Stimulated activated CD4-positive, alpha-beta T cell treated with anti-CD3 and anti-CD28 coated beads, Interleukin-12 subunit alpha, Interleukin-12 subunit beta, amount 100 ng/mL, for 24 hours (primary cell): ENCODE results near the gene ATG2B.
"Not testable (repeated sequence)": the region's sequence is repeated elsewhere in the genome, so short reads cannot be mapped to it uniquely, and the experiment has no call there.

ENCODE experiments used
- DNase-seq, 2 experiments: peaks; one replicate each; pipeline ENCODE4 v3.0.0-alpha.2; 2020; ENCODE audit warnings: low read depth in 2 of 2

The ATG2B gene

DNA sequence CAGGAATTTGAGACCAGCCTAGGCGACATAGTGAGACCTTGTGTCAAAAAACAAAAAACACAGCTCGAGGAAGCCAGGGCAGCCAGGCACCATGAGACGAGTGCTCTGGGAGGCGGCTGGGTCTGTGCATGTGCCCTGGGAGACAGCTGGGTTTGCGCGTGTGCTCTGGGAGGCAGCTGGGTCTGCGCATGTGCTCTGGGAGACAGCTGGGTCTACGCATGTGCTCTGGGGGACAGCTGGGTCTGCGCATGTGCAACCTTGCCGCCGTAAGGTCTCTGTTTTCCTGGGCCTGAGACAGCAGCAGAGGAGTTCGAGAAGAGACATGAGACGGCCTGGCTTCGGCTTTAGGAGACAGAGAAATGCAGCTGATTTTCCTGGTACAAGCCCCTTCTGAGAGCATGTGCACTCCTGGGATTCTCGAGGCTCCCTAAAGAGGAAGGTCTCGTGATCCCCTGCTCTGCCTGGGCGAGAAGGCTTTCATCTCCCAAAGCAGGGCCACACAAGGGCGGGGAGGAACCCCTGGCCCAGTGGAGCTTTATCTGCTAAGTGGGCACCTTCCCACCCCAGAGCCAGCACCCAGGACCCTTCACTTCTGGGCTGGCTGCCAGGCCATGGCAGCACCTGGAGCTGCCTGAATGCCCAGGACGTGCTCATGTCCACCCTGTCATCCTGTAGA is 110.7 kb downstream of the ATG2B start:
- DNase-seq: no peak

- DNase-seq: no peak
Measured at GRCh38 chr14:96251656-96252155, 111.4 kb downstream of the ATG2B start.

GRCh38 chr14:96250485-96250884 is 112.7 kb downstream of the ATG2B start:
- DNase-seq: no peak

GRCh38 chr14:96249029-96249428 is 114.1 kb downstream of the ATG2B start:
- no peak for DNase-seq

DNA sequence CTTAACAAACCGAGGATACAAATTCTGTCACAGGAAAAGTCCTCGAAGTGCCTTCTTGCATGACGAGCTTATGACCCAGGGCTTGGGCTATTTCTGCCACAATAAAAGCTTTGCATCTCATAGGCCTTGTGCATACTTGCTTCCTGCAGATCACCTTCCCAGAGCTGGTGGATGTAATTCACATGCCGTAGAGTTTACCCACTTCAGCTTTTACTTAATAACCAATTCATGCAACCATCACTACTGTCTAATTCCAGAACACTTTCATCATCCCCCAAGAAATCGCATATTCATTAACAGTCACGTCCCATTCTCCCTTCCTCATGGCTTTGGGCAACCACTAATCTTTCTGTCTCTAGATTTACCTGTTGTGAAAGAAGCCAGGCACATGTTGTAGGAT is 116.1 kb downstream of the ATG2B start:
- no peak for DNase-seq

DNA sequence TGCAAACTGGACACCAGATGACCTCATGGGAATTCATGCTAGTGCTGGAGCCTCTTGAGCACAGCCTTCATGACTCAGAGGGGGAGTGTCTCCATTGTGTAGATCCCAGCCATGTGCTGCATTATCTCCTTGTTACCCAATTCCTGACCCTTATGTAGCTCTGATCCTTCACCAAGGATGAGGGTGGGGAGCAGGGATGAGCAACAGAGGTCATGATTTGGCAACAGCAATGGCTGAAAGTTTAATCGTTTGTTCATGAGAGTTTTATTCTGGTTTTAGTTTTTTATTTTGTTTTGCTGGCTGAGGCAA is 116.6 kb downstream of the ATG2B start:
- DNase-seq: no peak

- no peak for DNase-seq
Measured at GRCh38 chr14:96245710-96246538, 117.2 kb downstream of the ATG2B start.

DNA sequence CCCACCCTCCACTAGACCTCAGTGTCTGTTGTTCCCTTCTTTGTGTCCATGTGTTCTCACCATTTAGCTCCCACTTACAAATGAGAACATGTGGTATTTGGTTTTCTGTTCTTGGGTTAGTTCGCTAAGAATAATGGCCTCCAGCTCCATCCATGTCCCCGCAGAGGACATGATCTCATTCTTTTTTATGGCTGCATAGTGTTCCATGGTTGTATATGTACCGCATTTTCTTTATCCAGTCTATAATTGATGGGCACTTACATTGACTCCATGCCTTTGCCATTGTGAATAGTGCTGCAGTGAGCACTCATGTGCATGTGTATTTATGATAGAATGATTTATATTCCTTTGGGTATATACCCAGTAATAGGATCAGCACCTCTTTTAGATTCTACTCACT is 118.1 kb downstream of the ATG2B start:
- DNase-seq: not testable (repeated sequence)

GRCh38 chr14:96243785-96244184 is 119.4 kb downstream of the ATG2B start:
- DNase-seq: no peak

DNA sequence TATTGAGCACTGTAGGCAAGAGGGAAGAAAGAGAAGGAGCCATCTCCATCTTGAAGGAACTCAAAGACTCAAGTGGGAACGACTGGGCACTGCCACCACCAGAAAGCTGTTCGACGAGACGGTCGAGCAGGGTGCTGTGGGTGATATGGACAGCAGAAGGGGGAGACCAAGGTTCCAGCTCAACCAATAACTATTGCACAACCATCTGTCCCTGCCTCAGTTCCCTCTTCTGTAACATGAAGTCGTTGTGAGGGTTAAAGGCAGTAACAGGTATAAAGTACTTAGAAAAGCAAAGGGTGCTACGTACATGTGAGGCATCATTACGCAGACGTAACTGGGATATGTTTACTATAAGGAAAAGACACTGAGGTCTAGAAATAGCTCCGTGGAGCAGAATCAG is 121.0 kb downstream of the ATG2B start:
- no peak for DNase-seq

DNA sequence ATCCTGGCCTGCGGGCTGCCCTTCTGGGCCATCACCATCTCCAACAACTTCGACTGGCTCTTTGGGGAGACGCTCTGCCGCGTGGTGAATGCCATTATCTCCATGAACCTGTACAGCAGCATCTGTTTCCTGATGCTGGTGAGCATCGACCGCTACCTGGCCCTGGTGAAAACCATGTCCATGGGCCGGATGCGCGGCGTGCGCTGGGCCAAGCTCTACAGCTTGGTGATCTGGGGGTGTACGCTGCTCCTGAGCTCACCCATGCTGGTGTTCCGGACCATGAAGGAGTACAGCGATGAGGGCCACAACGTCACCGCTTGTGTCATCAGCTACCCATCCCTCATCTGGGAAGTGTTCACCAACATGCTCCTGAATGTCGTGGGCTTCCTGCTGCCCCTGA is 122.5 kb downstream of the ATG2B start:
- no peak for DNase-seq

DNA sequence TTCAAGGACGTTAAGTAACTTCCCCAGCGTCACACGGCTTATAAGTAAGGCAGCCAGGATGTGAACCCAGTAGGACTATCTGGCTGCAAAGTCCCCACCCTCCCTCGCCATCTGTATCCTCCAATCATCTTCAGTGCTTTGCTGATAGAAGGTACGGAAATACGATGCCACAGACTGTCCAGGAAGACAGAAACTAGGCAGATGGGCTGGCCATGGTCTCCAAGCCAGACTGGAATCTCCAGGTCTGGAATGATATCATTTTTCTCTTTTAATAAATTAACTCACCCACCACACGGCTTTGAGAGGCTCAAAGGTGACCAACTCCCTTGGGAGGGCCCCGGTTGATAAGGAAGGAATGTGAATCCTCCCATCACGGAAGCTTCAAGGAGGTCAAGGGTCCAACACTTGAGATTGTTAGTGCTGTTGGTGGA is 123.4 kb downstream of the ATG2B start:
- DNase-seq: no peak

GRCh38 chr14:96238676-96239265 is 124.4 kb downstream of the ATG2B start:
- no peak for DNase-seq

- DNase-seq: no peak
Measured at GRCh38 chr14:96237641-96238040, 125.5 kb downstream of the ATG2B start.

GRCh38 chr14:96235426-96235825 is 127.7 kb downstream of the ATG2B start:
- no peak for DNase-seq

DNA sequence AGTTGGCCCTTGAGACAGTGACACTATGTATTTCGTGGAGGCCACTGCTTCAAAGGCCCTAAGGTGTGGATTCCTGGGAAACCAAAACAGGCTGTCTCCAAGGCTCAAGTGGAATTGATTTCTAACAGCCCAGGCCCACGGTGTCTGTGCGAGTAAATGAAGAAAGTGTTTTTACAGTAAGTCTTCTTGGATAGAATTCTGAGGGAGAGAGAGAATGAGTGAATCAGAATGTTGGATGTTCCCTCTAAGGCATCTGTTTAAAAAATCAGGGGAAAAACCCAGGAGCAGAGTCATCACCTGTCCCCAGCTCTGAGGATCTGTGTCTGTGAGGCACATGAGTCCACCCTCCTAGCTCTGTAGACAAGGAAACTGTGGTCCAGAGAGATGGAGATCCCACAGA is 129.5 kb downstream of the ATG2B start:
- no peak for DNase-seq

GRCh38 chr14:96232506-96232905 is 130.6 kb downstream of the ATG2B start:
- no peak for DNase-seq

- DNase-seq: no peak
Measured at GRCh38 chr14:96231526-96232130, 131.5 kb downstream of the ATG2B start.

GRCh38 chr14:96231056-96231455 is 132.1 kb downstream of the ATG2B start:
- no peak for DNase-seq

DNA sequence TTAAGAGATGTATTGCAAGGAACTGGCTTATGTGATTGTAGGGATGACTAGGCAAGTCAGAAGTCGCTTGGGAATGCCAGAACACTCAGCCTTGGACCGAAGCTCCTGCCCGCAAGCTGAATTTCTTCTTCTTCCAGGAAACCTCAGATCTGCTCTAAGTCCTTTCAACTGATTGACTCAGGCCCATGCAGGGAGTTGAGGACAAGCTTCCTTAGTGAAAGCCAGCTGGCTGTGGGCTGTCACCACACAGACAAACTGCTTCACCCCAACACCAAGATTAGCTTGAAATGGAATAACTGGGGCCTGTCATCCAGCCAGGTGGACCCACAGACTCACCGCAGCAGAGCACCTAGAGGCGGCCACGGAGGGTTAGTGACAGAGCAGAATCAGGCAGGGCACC is 133.8 kb downstream of the ATG2B start:
- DNase-seq: no peak
